ENCODE results near the gene ADAM8. TPM values are rescaled to one million over a fixed set of nuclear protein-coding genes. Genes with fewer than 3 reads are reported as not detected.

ADAM8 gene
- total and polyA plus RNA-seq, 2 donors (not counting 1 experiment from before 2014, with no cell fraction given), result 0.23 to 2.0 TPM

DNA sequence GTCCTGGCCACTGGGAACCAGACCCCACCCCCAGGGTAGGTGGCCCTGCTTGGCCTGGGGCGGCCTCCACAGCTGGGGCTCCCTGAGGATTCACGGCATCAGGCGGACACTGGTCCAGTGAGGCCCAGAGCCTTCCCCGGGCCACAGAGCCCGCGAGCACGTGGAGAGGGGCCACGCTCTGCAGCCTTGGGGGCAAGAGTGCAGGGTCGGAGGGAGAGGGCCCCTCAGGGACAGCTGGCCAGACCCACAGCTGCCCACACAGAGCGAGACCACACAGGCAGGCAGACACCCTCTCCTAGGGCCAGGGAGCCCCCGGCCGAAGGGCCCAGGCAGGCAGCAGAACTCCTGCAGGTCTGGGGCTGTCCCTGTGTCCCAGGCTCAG is 28.3 kb downstream of the ADAM8 start:
- no peak for DNase-seq (ENCODE audit: low read depth in 2 of 2)
- H2AFZ ChIP-seq (ENCODE audit: low read length), result no peak overlapping the region
- H3K27ac ChIP-seq (ENCODE audit: insufficient read depth, low read length), result no peak overlapping the region
- H3K27me3 ChIP-seq (ENCODE audit: control insufficient read depth, insufficient read depth, low read length), result no peaks in the 10 kb centered on the region
- TF ChIP-seq, protein P1, sequence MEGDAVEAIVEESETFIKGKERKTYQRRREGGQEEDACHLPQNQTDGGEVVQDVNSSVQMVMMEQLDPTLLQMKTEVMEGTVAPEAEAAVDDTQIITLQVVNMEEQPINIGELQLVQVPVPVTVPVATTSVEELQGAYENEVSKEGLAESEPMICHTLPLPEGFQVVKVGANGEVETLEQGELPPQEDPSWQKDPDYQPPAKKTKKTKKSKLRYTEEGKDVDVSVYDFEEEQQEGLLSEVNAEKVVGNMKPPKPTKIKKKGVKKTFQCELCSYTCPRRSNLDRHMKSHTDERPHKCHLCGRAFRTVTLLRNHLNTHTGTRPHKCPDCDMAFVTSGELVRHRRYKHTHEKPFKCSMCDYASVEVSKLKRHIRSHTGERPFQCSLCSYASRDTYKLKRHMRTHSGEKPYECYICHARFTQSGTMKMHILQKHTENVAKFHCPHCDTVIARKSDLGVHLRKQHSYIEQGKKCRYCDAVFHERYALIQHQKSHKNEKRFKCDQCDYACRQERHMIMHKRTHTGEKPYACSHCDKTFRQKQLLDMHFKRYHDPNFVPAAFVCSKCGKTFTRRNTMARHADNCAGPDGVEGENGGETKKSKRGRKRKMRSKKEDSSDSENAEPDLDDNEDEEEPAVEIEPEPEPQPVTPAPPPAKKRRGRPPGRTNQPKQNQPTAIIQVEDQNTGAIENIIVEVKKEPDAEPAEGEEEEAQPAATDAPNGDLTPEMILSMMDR (conservative IDR thresholded peaks at IDR 0.05 in 1 of 2, IDR thresholded peaks at IDR 0.05 in 1 of 2; ENCODE audit: low read depth in 1 of 2, low read length in 2 of 2), result no peak
- no peak for TF ChIP-seq EZH2 (IDR thresholded peaks at IDR 0.05; ENCODE audit: low read length, missing control alignments)
- no peaks in the 10 kb centered on the region for H3K9me3 ChIP-seq (ENCODE audit: control insufficient read depth, insufficient read depth, low read depth, low read length)
- H3K79me2 ChIP-seq (ENCODE audit: control insufficient read depth, insufficient read depth, low read length), result no peaks in the 10 kb centered on the region
- H3K4me3 ChIP-seq (replicated peaks in 1 of 4; ENCODE audit: control extremely low read depth in 1 of 4, insufficient read depth in 1 of 4, low read depth in 3 of 4, low read length in 4 of 4), result no peak overlapping the region
- no peaks in the 10 kb centered on the region for H3K36me3 ChIP-seq (ENCODE audit: control insufficient read depth, insufficient read depth, low read length)
- no peaks in the 10 kb centered on the region for H3K4me1 ChIP-seq (ENCODE audit: control insufficient read depth, extremely low read depth, insufficient read depth, low read length)
- H4K20me1 ChIP-seq (ENCODE audit: control insufficient read depth, extremely low read depth, insufficient read depth, low read length), result no peaks in the 10 kb centered on the region
- no peak overlapping the region for H3K4me2 ChIP-seq (ENCODE audit: extremely low read depth, insufficient read depth, low read length)
- H3K9ac ChIP-seq (ENCODE audit: insufficient read depth, low read length), result no peak overlapping the region

DNA sequence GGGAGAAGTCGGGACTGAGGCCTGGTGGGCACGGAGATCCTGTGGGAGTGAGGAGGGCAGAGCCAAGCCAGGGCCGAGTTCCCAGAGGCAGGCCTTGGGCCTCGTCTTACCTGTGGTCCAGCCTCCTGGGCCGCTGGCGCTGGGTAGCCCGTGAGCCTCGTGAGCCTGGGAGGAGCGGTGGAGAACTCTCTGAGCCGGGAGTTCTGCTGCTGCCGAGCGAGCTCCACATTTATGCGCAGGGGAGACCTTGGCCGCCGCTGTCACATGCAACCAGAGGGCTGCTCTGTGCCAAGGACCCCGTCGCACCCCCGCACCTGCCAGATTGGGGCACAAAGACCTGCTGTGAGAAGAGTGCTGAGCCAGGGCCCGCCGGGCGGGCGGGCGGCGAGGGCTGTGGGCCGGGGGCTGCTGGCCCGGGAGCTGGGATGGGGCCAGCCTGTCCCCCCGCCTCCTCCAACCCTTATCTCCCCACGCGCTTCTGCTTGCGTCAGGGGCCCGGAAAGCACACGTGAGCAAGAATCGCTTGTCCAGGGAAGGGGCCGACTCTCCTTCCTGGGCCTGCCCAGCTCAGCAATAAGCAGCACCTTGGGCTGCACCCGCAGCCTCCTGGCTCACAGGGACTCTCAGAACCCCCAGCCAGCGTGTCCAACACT is 28.9 kb downstream of the ADAM8 start:
- TF ChIP-seq, protein P1 (conservative IDR thresholded peaks at IDR 0.05 in 1 of 2, IDR thresholded peaks at IDR 0.05 in 1 of 2; ENCODE audit: low read depth in 1 of 2, low read length in 2 of 2), result no peak
- TF ChIP-seq EZH2 (IDR thresholded peaks at IDR 0.05; ENCODE audit: low read length, missing control alignments), result no peak
- no peaks in the 10 kb centered on the region for H3K27me3 ChIP-seq (ENCODE audit: control insufficient read depth, insufficient read depth, low read length)
- no peaks in the 10 kb centered on the region for H3K36me3 ChIP-seq (ENCODE audit: control insufficient read depth, insufficient read depth, low read length)
- H3K79me2 ChIP-seq (ENCODE audit: control insufficient read depth, insufficient read depth, low read length), result no peaks in the 10 kb centered on the region
- no peaks in the 10 kb centered on the region for H3K9me3 ChIP-seq (ENCODE audit: control insufficient read depth, insufficient read depth, low read depth, low read length)
- no peaks in the 10 kb centered on the region for H4K20me1 ChIP-seq (ENCODE audit: control insufficient read depth, extremely low read depth, insufficient read depth, low read length)
- no peak overlapping the region for H3K4me3 ChIP-seq (replicated peaks in 1 of 4; ENCODE audit: control extremely low read depth in 1 of 4, insufficient read depth in 1 of 4, low read depth in 3 of 4, low read length in 4 of 4)
- H3K9ac ChIP-seq (ENCODE audit: insufficient read depth, low read length), result no peak overlapping the region
- H2AFZ ChIP-seq (ENCODE audit: low read length), result no peak overlapping the region
- no peak overlapping the region for H3K4me2 ChIP-seq (ENCODE audit: extremely low read depth, insufficient read depth, low read length)
- H3K4me1 ChIP-seq (ENCODE audit: control insufficient read depth, extremely low read depth, insufficient read depth, low read length), result no peaks in the 10 kb centered on the region
- H3K27ac ChIP-seq (ENCODE audit: insufficient read depth, low read length), result no peak overlapping the region
- DNase-seq (ENCODE audit: low read depth in 2 of 2), result no peak

DNA sequence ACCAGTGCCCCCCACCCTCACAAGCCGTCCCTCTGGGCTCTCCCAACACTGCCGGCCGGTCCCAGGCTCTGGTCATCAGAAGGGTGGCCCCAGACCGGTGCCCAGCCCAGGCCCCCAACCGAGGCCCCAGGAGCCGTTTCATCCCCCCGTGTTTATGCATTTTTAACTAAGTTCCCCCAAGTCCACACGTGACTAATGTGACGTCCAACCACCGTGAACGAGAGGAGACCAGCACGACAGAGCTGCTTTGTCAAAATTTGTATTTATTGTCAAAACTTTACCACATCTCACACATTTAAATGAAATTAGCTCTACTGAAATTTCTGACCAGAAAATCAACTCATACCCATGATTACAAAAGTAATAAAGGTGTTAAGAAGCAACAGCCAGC is 30.4 kb downstream of the ADAM8 start:
- TF ChIP-seq, protein P1 (conservative IDR thresholded peaks at IDR 0.05 in 1 of 2, IDR thresholded peaks at IDR 0.05 in 1 of 2; ENCODE audit: low read depth in 1 of 2, low read length in 2 of 2), result no peak
- no peak for TF ChIP-seq EZH2 (IDR thresholded peaks at IDR 0.05; ENCODE audit: low read length, missing control alignments)
- Histone ChIP-seq H3K4me3 (replicated peaks in 1 of 4; ENCODE audit: control extremely low read depth in 1 of 4, insufficient read depth in 1 of 4, low read depth in 3 of 4, low read length in 4 of 4) (no peak overlapping the region), H3K4me1 (ENCODE audit: control insufficient read depth, extremely low read depth, insufficient read depth, low read length) (no peaks in the 10 kb centered on the region), H3K9me3 (ENCODE audit: control insufficient read depth, insufficient read depth, low read depth, low read length) (no peaks in the 10 kb centered on the region), H3K9ac (ENCODE audit: insufficient read depth, low read length) (no peak overlapping the region), H4K20me1 (ENCODE audit: control insufficient read depth, extremely low read depth, insufficient read depth, low read length) (no peaks in the 10 kb centered on the region), H3K4me2 (ENCODE audit: extremely low read depth, insufficient read depth, low read length) (no peak overlapping the region), H3K79me2 (ENCODE audit: control insufficient read depth, insufficient read depth, low read length) (no peaks in the 10 kb centered on the region), H3K27ac (ENCODE audit: insufficient read depth, low read length) (no peak overlapping the region), H3K36me3 (ENCODE audit: control insufficient read depth, insufficient read depth, low read length) (no peaks in the 10 kb centered on the region), H2AFZ (ENCODE audit: low read length) (no peak overlapping the region), H3K27me3 (ENCODE audit: control insufficient read depth, insufficient read depth, low read length) (no peaks in the 10 kb centered on the region)
- no peak for DNase-seq (ENCODE audit: low read depth in 2 of 2)
